GM19463 (cell line): Measurements from ENCODE around the gene ZNRD2.
"Not testable (repeated sequence)": the region's sequence is repeated elsewhere in the genome, so short reads cannot be mapped to it uniquely, and the experiment has no call there.

Experiments used
- ATAC-seq: cut with Tn5 transposase; IDR thresholded peaks from one replicate; pipeline ENCODE4 v1.9.1; 2021; ENCODE audit warnings: mild to moderate bottlenecking, moderate library complexity; ENCODE audit not compliant: unreplicated experiment

The ZNRD2 gene

GRCh38 chr11:65569973-65570918, at the start of gene ZNRD2:
TSS of gene ZNRD2 (plus strand) at chr11:65570477. CDS start at chr11:65570492, 15 bp downstream.
- ATAC-seq, result peak; percentile 63

DNA sequence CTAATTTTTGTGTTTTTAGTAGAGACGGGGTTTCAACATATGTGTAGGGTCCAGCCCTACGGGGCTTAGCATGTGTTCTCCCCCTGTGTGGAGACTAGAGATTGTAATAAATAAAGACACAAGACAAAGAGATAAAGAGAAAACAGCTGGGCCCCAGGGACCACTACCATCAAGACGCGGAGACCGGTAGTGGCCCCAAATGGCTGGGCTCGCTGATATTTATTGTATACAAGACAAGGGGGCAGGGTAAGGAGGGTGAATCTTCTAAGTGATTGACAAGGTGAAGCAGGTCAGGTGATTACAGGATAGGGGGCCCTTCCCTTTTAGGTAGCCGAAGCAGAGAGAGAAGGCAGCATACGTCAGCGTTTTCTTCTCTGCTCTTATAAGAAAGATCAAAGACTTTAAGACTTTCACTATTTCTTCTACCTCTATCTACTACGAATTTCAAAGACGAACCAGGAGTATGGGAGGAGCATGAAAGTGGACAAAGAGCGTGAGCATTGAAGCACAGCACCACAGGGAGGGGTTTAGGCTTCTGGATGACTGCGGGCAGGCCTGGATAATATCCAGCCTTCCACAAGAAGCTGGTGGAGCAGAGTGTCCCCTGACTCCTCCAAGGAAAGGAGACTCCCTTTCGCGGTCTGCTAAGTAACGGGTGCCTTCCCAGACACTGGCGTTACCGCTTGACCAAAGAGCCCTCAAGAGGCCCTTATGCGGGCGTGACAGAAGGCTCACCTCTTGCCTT, 48.3 kb upstream of the ZNRD2 start:
- ATAC-seq, result not testable (repeated sequence)

DNA sequence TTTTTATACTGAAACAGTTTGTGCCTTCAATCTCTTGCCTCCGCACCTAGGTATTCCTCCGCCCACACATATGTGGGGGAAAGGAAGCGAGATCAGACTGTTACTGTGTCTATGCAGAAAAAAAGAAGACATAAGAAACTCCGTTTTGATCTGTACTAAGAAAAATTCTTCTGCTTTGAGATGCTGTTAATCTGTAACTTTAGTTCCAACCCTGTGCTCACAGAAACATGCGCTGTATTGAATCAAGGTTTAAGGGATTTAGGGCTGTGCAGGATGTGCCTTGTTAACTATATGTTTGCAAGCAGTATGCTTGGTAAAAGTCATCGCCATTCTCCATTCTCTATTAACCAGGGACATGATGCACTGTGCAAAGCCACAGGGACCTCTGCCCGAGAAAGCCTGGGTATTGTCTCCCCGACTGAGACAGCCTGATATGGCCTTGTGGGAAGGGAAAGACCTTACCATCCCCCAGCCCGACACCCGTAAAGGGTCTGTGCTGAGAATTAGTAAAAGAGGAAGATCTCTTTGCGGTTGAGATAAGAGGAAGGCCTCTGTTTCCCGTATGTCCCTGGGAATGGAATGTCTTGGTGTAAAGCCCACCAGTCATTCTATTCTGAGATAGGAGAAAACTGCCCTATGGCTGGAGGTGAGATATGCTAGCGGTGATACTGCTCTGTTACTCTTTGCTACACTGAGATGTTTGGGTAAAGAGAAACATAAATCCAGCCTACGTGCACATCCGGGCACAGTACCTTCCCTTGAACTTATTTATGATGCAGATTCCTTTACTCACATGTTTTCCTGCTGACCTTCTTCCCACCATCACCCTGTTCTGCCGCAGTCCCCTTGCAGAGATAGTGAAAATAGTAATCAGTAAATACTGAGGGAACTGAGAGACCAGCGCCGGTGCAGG, 47.3 kb upstream of the ZNRD2 start:
- ATAC-seq, result not testable (repeated sequence)

DNA sequence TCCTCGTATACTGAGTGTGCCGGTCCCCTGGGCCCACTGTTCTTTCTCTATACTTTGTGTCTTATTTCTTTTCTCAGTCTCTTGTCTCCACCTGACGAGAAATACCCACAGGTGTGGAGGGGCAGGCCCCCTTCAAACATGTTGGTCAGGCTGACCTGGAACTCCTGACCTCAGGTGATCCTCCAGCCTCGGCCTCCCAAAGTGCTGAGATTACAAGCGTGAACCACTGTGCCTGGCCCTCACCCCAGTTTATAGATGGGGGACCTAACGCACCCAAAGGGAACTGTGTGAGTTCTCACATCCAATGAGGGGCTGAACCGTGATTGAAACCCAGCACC, 46.7 kb upstream of the ZNRD2 start:
- ATAC-seq, result not testable (repeated sequence)

- no peak for ATAC-seq
Measured at GRCh38 chr11:65524014-65524740, 46.1 kb upstream of the ZNRD2 start.

- no peak for ATAC-seq
Measured at GRCh38 chr11:65524741-65525545, 45.3 kb upstream of the ZNRD2 start, which contains the start of gene SCYL1. TSS of gene SCYL1 (plus strand) at chr11:65525083. CDS start at chr11:65525154, 71 bp downstream.

DNA sequence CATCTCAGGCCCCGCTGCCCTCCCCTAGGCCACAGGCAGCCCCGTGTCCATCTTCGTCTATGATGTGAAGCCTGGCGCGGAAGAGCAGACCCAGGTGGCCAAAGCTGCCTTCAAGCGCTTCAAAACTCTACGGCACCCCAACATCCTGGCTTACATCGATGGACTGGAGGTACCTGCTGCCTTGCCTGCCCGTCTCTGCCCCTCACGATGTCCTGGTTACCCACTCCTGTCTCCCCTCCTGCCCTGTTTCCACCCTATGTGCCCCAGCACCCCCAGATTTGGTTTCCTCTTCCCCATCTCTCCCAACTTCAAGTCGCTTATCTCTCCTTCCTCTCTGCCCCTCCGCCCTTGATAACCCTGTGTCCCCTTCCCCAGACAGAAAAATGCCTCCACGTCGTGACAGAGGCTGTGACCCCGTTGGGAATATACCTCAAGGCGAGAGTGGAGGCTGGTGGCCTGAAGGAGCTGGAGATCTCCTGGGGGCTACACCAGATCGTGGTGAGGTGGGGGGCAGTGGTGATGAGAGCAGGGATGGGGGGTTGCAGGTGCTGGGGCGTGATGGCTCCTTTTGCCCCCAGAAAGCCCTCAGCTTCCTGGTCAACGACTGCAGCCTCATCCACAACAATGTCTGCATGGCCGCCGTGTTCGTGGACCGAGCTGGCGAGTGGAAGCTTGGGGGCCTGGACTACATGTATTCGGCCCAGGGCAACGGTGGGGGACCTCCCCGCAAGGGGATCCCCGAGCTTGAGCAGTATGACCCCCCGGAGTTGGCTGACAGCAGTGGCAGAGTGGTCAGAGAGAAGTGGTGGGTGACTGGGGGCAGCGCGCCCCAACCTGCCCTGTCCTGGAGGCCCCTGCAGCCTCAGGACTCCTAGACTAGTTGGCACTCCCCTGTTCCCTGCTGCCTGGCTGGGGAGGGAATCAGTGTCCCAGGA, 44.5 kb upstream of the ZNRD2 start:
- ATAC-seq, result no peak

- ATAC-seq, result no peak
Measured at GRCh38 chr11:65526744-65527143, 43.5 kb upstream of the ZNRD2 start.

DNA sequence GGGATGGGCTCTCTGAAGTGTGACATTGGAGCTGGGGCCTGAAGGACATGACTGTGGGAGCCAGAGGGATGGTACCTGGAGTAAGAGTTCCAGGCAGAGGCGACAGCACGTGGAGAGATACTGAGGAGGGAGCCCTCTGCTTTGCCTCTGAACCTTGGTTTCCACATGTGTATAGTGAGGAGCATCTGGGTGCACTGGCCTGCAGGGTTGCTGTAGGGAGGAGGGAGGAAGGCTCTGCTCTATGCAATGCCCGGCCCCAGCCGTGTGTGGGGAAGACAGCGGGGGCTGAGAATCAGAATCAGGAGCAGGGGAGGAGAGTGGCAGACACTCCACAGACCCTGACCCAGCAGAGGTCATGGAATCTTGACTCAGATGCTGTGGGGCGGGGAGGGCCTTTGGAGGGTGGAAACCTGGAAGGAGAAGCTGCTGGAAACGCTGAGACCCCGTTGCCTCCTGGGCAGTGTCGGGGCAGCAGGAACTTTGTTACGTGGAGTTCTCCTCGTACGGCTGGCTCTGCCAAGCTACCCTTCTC, 41.4 kb upstream of the ZNRD2 start:
- no peak for ATAC-seq

GRCh38 chr11:65529475-65530156, 40.7 kb upstream of the ZNRD2 start:
- ATAC-seq, result no peak

DNA sequence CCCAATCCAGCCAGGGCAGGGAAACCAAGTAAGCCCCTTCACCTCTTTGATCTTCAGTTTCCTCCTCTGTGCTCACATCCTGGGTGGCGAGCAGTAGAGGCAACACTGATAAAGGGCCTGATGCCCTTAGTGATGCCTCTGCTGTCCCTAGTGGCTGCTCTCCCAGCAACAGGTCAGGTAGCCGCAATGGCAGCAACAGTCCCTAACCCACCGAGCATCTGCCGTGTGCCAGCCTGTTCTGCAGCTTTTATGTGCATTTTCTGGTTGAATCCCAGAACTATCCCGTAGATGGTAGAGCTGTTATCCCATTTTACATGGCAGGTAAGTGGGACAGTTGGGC, 40.1 kb upstream of the ZNRD2 start:
- ATAC-seq, result no peak

DNA sequence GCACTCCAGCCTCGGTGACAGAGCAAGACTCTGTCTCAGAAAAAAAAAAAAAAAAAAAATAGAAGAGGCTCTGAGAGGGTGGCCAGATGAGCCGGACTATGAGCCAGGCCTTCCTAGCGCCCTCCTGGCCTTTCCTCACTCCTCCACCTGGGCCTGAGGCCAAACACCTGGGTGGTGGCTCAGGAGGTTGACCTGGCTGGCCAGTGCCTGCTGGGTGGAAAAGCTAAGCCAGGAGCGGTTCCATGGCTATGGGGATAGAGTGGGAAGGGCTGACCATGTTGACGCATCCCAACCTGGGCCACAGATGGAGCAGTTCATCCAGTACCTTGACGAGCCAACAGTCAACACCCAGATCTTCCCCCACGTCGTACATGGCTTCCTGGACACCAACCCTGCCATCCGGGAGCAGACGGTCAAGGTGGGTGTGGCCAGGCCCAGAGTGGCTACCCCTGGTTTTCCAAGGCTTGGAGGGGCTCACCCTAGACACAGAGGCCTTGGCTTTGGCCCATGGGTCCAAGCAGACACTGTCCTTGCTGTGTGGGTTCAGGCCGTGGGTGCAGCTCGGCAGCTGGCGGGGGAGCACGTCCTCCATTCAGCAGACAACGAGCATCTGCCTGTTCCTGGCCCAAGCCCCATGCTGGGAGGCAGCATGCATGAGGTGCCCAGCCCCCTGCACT, 37.8 kb upstream of the ZNRD2 start:
- ATAC-seq, result no peak

- no peak for ATAC-seq
Measured at GRCh38 chr11:65535102-65535501, 35.2 kb upstream of the ZNRD2 start.

- no peak for ATAC-seq
Measured at GRCh38 chr11:65536412-65537295, 33.6 kb upstream of the ZNRD2 start.

GRCh38 chr11:65537296-65537597, 33.0 kb upstream of the ZNRD2 start:
- no peak for ATAC-seq

DNA sequence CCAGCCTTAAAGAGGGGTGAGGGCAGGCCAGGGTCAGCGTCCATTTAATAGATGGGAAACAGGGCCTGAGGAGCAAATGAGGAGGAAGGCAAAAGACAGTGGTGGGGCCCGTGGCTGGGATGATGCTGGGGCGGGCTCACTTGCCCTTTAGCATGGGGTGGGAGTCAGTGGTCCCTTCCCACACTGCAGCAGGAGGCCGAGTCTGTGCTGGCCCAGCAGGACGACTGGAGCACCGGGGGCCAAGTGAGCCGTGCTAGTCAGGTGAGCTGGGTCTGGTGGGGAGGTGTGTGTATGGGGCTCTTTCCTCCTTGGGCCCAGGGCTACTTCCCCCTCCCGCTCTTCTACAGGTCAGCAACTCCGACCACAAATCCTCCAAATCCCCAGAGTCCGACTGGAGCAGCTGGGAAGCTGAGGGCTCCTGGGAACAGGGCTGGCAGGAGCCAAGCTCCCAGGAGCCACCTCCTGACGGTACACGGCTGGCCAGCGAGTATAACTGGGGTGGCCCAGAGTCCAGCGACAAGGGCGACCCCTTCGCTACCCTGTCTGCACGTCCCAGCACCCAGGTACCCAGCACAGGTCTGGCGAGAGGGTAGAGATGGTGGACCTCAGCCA, 32.6 kb upstream of the ZNRD2 start:
- no peak for ATAC-seq
